Smooth muscle cell of the brain vasculature (primary cell): Measurements from ENCODE around the gene BAIAP3.

Source experiments
- DNase-seq: peaks from one replicate; pipeline ENCODE4 v3.0.0-alpha.2; 2012; ENCODE audit warnings: low read depth, low spot score

Gene BAIAP3

GRCh38 chr16:1299012-1299867 is 34.2 kb upstream of the BAIAP3 start:
- DNase-seq, result no peak

GRCh38 chr16:1299868-1300203 is 33.6 kb upstream of the BAIAP3 start:
- no peak for DNase-seq

- DNase-seq, result no peak
Observed at GRCh38 chr16:1300664-1301476, 32.6 kb upstream of the BAIAP3 start.

- no peak for DNase-seq
Observed at GRCh38 chr16:1301562-1301961, 31.9 kb upstream of the BAIAP3 start.

- DNase-seq, result no peak
Observed at GRCh38 chr16:1305823-1306222, 27.6 kb upstream of the BAIAP3 start.

GRCh38 chr16:1306334-1306733 is 27.1 kb upstream of the BAIAP3 start:
- DNase-seq, result no peak

- DNase-seq, result no peak
Observed at GRCh38 chr16:1308036-1308976, 25.1 kb upstream of the BAIAP3 start.

DNA sequence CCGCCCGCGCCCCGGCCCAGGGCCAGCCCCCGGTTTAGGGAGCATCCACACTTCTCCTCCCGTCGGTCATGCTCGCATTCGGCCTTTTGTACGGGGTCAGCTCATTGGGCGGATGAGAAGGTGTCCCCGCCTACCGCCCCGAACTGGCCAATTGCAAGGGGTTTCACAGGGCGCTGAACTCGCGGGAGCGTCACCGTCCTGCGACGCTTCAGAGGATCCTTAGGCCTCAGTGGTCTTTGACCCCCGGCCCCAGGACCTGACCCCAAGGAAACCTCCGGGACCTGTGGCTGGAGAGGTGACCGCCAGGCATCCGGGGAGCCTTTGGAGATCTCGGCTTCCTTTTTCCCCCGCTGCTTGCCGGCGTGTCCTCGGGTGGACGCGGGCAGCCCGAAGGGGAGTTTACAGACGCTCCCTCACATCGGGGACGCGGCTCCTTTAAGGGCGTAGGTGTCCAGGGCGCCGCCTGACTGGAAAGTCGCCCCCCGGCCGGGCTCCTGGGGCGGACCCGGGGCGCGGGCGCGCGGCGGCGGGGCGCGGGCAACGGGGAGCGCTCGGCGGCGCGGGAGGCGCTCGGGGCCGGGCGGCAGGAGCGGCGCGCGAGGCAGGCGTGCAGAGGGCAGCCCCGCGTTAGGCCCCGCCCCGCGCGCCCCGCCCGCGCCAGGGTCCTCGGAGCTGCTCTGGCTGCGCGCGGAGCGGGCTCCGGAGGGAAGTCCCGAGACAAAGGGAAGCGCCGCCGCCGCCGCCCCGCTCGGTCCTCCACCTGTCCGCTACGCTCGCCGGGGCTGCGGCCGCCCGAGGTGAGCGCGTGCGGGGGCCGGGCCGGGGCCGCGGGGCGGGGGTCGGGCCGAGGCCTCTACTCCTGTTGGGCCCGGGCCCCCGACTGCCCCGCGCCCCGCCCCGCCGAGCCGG is 24.2 kb upstream of the BAIAP3 start, which contains the start of gene UBE2I:
TSS of gene UBE2I (plus strand) at position 660 of the 909 bp plus-strand sequence. CDS start 4,395 bp downstream, outside the sequence.
- peak; percentile 98 for DNase-seq

DNA sequence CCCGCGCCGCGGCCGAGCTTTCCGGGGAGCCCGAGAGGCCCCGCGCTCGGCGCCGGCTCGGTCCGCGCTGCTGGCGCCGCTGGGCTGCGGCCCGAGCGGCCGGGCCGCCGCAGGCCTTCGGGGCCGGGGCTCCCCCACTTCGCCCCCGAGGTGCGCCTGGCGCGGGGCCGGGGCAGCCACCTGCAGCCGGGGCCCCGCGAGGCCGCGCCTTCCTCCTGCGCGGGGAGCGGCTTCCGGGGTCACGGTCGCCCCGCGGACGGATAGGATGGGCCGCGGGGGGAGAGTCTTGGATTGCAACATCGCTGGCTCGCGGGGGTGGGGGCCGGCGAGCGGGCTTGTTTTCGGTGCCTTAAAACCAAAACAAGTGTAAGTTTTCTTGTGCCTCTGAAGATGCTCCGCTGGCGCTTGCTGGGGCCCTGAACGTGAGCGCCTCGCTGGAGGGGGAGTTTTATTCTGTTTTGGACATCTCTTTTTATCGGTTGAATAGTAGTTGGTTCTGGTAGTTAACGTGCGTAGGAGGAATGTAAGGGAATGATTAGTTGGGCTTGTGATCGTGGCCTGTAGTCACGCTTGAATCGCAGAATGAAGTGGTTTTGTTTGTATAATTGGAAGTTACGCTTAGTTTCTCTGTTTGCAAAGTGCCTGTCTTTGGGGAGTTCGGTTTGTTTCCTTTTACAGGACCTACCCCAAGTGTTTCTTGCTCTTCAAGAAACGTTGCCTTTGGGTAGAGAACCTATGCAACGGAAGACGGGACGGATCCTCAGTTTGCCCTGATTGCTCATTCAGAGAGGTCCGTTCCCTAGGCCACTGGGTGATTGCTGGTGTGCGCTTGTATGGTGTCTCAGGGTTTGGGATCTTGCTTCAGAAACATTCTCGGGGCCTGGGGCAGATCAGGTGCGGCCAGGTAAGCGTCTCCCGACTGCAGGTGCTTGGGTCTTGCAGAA is 23.3 kb upstream of the BAIAP3 start:
- DNase-seq, result no peak

DNA sequence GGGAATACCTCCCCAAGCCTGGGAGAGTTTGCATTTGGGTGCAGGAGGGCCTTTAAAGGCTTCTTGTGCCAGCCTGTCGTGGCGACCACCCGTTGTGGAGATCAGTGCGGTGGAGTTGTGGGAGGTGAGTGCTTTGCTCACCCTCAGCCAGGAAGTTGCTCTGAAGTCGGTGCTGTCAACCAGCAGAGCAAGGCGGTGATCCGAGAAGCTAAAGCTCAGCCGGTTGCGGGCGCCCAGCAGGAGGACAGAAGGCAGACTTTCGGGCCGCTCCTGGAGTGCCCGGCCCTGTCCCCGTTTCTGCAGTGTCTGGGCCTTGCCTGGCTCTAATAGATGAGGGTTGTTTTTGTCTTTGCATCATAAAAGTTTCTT is 22.6 kb upstream of the BAIAP3 start:
- DNase-seq, result no peak

DNA sequence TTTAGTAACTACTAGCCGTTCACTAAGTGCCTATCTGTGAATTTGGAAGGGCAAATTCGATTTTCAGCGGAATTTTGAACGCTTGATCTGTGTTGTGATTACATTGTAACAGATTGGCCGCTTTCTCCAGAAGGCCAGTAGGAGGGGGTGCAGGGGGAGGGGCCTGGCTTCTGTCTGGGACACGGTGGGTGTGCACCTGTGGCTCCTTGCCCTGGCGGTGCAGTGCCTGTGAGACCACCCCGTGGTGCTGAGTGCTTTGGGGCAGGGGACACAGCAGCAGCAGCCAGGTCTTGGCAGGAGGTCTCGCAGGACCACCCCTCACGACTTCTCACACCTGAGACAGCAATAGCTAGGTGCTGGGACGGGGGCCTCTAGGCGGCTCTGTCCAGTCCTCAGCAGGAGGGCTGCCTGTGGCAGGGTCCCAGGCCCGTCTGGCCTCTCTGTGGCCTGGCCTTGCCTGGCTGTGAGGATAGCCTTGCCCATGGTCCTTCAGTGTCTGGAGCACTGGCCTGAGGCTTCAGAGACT is 22.2 kb upstream of the BAIAP3 start:
- no peak for DNase-seq

GRCh38 chr16:1311738-1312466 is 21.5 kb upstream of the BAIAP3 start:
- DNase-seq, result no peak

DNA sequence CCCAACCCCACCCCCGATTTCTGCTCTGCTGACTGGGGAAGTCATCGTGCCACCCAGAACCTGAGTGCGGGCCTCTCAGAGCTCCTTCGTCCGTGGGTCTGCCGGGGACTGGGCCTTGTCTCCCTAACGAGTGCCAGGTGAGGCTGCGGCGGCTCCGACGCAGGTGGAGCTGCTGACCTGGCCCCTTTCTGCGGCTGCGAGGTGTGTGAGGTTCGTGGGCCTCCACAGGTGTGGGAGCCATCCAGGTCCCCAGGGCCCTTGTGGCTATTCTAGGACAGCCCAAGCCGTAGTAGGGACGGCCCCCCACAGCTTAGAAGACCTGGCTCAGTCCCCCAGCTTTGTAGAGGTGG is 21.0 kb upstream of the BAIAP3 start:
- no peak for DNase-seq

DNA sequence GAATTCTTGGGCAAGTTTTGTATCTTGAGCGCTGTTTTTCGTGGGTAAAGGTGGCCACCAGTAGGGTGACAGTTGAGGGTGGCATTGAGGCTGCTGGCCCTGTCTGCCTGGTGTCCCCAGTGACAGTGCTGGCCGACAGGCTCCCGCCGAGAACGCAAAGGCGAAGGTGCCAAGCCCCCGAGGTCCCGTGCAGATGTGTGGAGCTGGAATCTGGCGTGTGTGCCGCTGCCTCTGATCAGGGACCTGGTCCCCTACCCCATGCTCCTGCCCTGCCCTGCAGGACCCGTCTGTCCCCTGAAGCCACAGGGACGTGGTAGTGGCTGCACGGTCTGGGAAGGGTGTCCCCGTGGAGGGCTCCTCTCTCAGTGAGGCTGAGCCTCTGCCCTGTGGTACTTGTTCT is 20.5 kb upstream of the BAIAP3 start:
- DNase-seq, result no peak

DNA sequence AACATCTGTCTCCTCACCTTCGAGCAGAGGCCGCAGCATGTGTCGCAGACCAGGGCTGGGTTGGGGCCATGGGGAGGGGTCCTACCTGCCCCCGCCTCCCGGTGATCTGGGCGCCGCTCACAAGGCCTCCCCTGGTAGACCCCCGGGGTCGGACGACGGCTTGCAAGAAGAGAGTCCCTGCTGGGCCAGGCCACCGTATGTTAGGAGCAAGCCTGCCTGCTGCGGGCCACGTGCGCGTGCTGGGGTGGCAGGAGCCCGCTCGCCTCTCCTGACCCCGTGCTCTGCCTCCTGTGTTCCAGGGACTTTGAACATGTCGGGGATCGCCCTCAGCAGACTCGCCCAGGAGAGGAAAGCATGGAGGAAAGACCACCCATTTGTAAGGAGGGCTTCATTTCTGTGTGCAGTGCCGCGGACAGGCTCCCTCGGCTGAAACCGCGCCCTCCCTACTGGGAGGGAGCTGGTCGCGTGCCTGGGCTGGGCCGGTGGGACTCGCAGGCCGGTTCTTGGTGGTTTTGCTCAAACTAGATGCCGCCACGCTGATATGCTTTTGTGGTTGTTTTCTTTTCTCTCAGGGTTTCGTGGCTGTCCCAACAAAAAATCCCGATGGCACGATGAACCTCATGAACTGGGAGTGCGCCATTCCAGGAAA is 19.6 kb upstream of the BAIAP3 start:
- DNase-seq, result no peak

DNA sequence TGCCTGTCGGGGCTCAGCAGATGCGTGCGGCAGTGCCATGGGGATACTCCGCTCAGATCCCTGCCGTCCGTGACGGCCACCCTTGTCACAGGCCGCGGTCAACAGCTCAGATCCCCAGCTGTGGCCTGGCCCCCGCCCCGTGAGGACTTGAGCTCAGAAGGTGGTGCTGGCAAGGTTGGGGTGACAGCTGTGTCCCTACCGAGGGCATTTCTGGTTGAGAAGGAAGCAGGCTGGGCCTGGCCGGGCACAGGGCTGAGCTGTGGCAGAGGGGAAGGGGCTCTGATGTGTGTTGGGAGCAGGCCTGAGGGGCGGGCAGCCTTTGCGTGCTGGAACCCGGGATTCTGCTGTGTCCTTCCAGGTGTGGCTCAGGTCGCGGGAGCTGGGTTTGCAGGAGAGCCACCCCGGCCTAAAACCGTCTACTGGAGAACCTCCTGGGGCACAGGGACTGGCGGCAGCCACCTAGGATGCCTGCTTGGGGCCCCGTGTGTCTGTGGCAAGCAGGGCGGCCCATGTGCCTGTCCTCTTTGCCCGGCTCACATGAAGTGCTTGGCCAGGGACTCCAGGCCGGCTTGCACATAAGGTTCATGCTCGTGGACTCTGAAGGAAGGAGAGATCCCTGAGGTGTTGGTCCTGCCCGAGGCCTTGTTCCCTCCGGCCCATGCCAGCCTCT is 18.9 kb upstream of the BAIAP3 start:
- DNase-seq, result no peak
